HG03354 (cell line): ENCODE measurements around the gene DOHH.

Source experiments
- ATAC-seq: cut with Tn5 transposase; IDR thresholded peaks from one replicate; pipeline ENCODE4 v1.9.1; 2021; ENCODE audit warnings: mild to moderate bottlenecking; ENCODE audit not compliant: unreplicated experiment, poor library complexity, severe bottlenecking

Gene DOHH

DNA sequence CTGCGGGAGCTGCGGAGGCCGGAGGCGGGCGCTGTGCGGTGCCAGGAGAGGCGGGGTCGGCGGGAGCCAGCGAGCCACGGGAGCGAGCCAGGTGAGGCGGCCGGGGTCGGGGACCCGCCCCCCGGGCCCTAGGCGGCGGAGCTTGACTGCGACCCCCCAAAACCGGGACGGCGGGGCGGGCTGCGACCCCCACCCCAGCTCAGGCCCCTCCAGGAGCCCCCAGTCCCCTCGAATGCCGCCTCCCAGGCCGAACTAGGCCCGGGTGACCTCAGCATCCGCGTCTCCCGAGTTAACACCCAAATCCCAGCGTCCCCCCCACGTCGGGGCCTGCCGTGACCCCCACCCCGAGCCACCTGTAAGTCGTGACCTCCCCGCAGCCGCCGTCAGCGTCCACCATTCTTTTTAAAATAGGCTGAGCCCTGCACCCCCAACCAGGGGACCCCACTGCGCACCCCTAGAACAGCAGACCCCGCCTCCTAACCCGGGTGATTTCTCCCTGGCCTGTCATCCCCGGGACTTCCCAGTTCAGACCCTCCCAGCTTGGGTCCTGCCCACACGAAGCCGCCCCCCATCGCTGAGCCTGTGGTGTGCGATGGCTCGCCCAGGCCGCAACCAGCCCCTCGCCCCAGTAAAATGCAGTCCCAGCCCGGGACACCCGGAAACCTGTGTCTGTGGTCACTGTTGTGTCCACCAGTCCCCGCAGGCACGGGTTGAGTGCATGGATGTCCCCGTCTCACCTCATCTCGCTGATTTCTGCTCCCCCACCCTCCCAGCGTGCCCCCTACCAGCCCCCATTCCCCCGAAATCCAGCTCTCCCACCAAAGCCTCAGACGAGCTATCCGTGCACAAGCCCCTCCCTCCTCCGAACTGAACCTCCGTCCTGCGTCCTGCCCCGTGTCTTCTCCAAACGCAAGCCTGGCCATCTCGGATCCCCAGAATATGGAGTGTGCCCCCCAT is 6.2 kb upstream of the DOHH start:
- peak; percentile 12 for ATAC-seq

DNA sequence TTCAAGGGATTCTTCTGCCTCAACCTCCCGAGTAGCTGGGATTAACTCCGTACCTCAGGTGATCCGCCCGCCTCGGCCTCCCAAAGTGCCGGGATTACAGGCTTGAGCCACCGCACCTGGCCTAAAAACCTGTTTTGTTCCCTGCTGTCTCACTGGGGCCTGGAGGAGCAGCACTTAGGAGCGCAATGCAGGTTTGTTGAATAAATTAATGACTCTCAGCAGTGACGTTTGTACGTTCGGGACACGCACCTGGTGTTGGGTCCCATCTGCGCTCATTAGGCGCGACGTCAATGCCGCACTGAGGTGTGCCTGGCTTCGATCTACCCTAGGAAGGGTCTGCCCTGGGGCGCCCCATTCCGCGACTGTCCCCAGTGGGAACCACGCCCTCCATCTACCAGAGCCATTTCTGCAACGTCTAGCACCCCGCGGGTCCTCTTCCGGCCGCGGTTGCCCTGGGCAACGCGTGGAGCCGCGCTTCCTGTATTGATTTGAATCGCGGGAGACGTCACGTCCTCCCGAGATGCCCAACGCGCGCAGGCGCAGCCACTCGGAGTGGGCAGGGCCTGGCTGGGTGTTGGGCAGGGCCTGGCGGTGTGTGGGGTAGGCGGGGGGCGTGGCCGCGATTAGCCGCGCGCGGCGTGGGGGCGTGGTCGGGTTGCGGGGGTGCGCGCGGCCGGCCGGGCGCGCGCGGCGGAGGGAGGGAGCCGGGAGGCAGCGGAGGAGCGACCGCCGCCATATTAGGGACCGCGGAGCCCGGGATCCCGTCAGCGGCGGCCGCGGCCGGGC is 5.3 kb upstream of the DOHH start, which contains the start of gene FZR1:
Gene FZR1 (plus strand): TSS at position 714 of the 786 bp plus-strand sequence. CDS start 16,679 bp downstream, outside the sequence.
- ATAC-seq: peak; percentile 93

DNA sequence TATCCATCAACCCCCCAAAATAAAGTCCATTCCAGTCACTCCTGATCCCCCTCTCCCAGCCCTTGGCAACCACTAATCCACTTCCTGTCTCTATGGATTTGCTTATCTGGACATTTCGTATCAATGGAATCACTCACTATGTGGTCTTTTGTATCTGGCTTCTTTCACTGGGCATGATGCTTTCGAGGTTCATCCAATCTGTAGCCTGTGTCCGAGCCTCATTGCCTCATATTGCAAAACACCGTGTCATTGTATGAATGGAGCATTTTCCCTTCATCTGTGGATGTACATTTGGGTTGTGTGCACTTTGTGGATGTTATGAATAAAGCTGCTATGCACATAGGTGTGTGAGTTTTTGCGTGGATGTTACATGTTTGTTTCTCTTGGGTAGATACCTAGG is 4.3 kb upstream of the DOHH start:
- no peak for ATAC-seq

GRCh38 chr19:3503036-3503572 is 2.6 kb upstream of the DOHH start:
- ATAC-seq: no peak

GRCh38 chr19:3501780-3502179 is 1.3 kb upstream of the DOHH start:
- no peak for ATAC-seq

DNA sequence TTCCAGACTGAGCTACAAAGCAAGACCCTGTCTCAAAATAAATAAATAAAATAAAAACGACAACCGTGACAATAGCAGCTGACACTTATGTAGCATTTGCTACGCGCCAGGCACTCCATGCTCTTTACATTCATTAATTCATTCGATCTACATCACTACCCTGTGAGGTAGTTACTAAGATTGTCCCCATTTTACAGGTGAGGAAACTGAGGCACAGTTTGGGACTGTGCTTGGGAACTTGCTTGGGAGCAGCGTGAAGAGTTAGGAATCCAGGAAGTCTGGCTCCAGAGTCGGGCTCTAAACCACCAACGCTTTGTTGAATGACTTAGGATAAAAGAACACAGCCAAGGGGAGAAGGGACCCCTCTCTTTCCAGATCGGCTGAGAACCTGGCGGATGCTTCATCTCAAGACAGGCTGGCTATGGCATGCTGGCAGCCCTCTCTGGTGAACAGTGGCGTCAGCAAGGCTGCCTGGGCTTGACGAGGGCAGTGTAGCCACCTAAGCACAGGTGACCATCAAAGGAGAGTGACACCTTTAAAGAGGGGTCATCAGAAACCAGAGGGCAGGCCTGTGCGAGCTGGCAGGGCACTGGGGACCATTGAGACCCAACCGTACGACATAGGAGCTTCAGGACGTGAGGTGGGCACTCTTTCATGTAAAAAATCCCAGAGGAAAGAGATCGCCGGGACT is 591 bp downstream of the DOHH start:
- no peak for ATAC-seq

DNA sequence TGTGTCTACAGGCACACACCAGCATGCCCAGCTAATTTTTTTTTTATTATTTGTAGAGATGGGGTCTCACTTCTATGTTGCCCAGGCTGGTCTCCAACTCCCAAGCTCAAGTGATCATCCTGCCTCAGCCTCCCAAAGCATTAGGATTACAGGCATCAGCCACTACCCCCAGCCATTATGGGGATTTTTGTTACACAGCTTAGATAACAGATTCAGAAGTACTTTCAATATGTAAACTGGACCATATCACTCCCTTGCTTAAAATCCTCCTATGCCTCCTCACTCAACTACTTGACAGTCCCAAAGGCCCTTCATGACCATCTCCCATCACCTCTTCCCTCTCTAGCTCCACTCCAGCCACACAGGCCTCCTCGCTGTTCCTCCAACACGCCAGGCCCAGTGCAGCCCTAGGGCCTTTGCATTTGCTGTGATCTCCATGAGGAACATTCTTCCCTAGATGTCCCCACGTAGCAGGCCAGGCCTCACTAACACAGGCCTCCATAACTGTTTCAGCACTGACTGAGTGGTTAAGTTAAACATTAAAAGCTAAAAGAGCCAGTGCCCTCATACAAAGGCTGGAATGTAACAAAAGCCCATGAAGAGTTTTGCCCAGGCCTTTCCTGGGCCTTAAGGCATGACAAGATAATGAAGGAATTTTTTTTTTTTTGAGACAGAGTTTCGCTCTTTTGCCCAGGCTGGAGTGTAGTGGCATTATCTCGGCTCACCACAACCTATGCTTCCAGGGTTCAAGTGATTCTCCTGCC is 2.5 kb downstream of the DOHH start:
- no peak for ATAC-seq

- no peak for ATAC-seq
Observed at GRCh38 chr19:3496392-3497273, 3.8 kb downstream of the DOHH start.

DNA sequence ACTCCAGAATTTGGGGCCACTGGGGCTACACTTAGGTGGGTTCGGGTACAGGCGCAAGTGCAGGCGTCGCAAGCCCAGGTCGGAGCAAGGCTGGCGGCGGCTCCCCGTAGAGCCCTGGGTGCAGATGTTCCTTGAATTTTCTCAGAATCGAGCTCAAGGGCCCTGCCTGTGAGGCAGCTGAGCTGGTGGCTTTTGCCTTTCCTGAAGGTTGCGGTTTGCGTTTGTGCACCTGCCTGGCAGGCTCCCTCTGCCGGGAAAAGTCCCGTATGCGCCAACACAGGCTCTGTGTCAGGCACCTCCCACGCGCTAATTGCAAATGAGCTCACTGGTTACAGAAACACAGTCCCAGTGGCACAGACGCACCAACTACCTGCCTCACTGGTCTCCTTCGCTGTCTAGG is 5.9 kb downstream of the DOHH start:
- no peak for ATAC-seq

DNA sequence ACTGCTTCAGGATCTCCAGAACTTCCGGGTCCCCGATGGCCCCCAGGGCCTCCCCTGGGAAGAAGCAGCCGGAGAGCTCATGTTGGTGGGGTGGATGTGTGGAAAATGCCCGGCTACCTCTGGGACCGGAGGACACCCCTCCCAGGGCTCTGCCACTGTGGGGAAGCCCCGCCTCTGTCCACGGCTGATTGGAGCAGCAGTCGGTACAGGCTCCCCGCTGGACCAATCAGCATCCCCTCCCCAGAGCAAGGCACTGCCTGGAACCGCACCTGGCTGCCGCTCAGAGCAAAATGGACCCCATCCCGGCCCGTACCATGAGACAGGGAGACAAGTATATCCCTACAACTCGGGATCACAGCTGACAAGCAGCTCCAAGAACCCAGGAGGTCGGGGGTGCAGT is 6.4 kb downstream of the DOHH start:
- no peak for ATAC-seq

DNA sequence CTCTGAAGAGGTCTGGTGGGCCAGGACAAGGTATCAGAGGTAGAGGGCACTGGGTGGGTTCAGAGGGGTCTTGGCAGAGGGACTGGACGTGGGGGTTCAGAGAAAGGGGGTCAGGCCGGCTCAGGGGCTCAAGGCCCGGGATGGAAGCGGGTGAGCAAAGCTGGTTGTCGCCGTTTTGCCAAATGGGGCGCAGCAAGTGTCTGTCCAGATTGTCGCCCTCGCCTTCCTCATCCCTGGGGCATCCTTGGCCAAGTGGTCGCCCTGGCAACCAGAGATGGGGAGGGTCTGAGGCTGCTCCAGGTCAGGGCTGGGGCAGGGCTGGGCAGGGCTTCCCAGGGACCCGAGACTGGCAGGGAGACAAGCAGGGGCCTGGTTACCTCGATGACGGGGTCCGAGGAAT is 6.8 kb downstream of the DOHH start:
- ATAC-seq: no peak

GRCh38 chr19:3492919-3493318 is 7.6 kb downstream of the DOHH start:
- no peak for ATAC-seq

DNA sequence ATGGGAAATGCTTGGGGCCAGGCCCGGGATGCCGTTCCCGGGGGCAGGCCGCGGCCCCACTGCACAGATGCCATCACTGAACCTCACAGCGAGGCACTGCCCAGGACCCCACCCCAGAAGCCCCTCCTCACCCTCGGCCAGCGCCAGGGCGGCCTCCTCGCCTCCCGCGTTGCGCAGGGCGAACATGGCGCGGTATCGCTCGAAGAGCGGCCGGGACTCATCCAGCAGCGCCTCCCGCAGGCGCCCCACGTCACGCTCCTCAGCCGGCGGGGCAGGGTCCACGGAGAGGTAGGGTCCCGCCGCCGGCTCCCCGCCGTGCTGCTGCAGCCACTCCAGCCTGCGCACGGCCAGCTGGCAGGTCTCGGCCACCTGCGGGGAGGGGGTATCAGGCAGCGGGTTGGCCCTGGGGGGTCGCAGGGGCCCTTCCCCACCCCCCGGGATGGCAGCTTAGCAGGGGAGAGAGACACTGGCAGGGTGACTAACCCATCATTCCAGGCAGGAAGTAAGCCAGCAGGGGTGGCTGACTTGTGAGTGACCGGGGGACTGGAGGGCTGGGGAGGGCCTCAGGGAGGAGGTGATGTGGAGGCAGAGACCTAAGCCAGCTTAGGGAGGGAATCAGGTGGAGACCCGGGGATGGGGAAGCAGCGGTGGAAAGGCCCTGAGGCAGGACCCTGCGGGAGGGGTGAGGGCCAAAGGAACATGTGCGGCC is 8.2 kb downstream of the DOHH start:
- no peak for ATAC-seq

DNA sequence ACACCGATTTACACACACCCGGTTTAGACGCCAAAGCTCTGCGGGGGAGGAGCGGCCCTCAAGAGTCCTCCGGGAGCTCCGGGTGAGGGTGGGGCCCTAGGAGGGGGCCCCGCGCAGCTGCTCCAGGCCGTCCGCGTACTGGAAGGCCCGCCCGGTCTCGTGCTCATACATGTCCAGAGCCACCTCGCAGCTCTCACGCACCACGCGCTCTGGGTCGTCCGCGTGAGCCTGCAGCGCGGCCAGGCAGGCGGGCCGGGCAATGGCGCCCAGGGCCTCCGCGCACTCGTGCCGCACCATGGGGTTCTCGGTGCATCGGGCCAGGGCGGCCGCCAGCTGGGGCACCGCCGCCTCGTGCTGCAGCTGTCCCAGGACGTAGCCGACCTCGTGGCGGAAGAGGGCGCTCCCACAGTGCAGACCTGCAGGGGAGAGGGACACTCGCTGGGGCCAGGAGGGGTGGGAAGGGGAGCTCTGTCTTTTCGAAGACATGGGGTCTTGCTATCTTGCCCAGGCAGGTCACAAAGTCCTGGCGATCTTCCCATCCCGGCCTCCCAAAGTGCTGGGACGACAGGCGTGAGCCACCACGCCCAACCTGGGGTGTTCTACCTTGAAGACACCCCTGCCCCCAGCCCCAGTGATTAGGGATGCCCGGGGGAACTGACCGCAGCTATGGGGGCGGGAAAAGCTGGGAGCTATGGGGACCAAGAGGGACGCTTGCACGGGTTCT is 8.9 kb downstream of the DOHH start:
- ATAC-seq: no peak

GRCh38 chr19:3483226-3483628 is 17.2 kb downstream of the DOHH start, which contains the start of gene SMIM44:
SMIM44 (minus strand) TSS chr19:3483441; CDS start chr19:3483403, 38 bp downstream.
- no peak for ATAC-seq

DNA sequence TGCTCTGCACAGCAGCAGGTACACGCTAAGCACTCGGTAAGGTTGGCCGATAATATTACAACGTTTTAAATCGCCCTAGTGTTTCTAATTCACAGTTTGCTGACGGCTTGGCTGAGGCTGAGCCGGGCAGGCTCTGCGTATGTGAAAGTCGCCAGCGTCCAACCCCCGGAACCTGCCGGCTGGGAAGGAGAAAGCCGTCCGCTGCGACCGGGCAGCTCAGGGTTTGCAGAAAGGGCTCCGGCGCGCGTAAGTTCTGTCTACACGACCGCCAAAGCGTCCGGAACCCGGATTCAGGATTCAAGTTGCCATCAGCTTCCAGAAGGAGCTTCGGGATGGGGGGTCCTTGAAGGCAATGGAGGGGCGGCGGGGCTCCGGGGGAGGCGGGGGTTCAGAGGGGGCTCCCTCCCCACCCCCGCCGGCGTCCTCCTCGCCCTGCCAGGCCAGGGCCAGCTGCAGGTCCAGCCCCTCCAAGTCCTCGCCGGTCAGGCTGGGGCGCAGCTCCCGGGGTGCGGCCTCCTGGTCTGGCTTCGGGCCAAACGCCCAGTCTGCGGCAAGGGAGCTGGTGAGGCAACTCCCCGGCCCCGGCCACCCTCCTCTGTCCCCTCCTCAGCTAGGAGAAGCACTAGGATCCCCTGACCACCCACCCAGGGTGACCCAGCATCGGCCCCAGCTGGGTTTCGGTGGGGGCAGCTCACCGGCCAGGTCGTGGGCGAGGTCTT is 17.8 kb downstream of the DOHH start:
- no peak for ATAC-seq
